HG03280 (cell line): ENCODE data around the gene PAK2.
"Not testable (repeated sequence)": the region's sequence is repeated elsewhere in the genome, so short reads cannot be mapped to it uniquely, and the experiment has no call there.

Source experiments
- ATAC-seq: cut with Tn5 transposase; IDR thresholded peaks from one replicate; pipeline ENCODE4 v1.9.1; 2021; ENCODE audit warnings: mild to moderate bottlenecking, moderate library complexity; ENCODE audit not compliant: unreplicated experiment

The PAK2 gene

GRCh38 chr3:196842567-196843434, 103.1 kb downstream of the PAK2 start:
- ATAC-seq, result no peak

- ATAC-seq, result no peak
These were observed 103.9 kb downstream of the PAK2 start for GRCh38 chr3:196843435-196844110.

GRCh38 chr3:196844235-196845219, 104.9 kb downstream of the PAK2 start:
- not testable (repeated sequence) for ATAC-seq

GRCh38 chr3:196848375-196848774, 108.7 kb downstream of the PAK2 start:
- ATAC-seq, result not testable (repeated sequence)

GRCh38 chr3:196849180-196849741, 109.6 kb downstream of the PAK2 start:
- no peak for ATAC-seq

- ATAC-seq, result not testable (repeated sequence)
These were observed 123.3 kb downstream of the PAK2 start for GRCh38 chr3:196863000-196863399.

- ATAC-seq, result no peak
These were observed 127.5 kb downstream of the PAK2 start for GRCh38 chr3:196867155-196867506.

GRCh38 chr3:196867507-196868296, 128.0 kb downstream of the PAK2 start, which contains the start of gene SENP5:
SENP5 (plus strand) TSS chr3:196867920; CDS start chr3:196885182, 17,262 bp downstream.
- ATAC-seq, result peak; percentile 95

- ATAC-seq, result peak; percentile 18
These were observed 128.6 kb downstream of the PAK2 start for GRCh38 chr3:196868297-196868661.

GRCh38 chr3:196872316-196872715, 132.7 kb downstream of the PAK2 start:
- ATAC-seq, result no peak

- not testable (repeated sequence) for ATAC-seq
These were observed 134.9 kb downstream of the PAK2 start for GRCh38 chr3:196874511-196875094.

GRCh38 chr3:196875258-196875657, 135.6 kb downstream of the PAK2 start:
- ATAC-seq, result no peak
